Vagina (tissue), 2 donors: Measurements from ENCODE around the gene GGCT. TPM values are rescaled to one million over a fixed set of nuclear protein-coding genes. Genes with fewer than 3 reads are reported as not detected.

Experiments used
- DNase-seq, 2 donors: peaks; one replicate each; pipeline ENCODE4 v3.0.0-alpha.2; 2017; ENCODE audit errors: extremely low spot score in 2 of 2
- H3K27ac ChIP-seq: fragments of 200-600 bp; sonication (generic); one replicate; pipeline ENCODE4 v1.5.1; 2019
- H3K27me3 ChIP-seq: fragments of 200-600 bp; sonication (generic); one replicate; pipeline ENCODE4 v1.5.1; 2019
- H3K36me3 ChIP-seq, 2 donors: fragments of 200-600 bp; sonication (generic); one replicate each; pipeline ENCODE4 v1.5.1; 2017 to 2019
- H3K4me1 ChIP-seq: fragments of 200-600 bp; sonication (generic); one replicate; pipeline ENCODE4 v1.5.1; 2019
- H3K4me3 ChIP-seq, 2 donors: fragments of 200-600 bp; sonication (generic); 1 replicate in 1 of 2; 2 replicates in 1 of 2; pipeline ENCODE4 v1.5.1; 2016 to 2019
- H3K9me3 ChIP-seq: fragments of 200-600 bp; sonication (generic); one replicate; pipeline ENCODE4 v1.5.1; 2019
- CTCF ChIP-seq, 3 experiments: fragments of 450-650 bp in 2 of 3; fragments of 200-600 bp in 1 of 3; sonication (generic) in 1 of 3; IDR thresholded peaks; one replicate each; pipeline ENCODE4 v1.5.1; 2017 to 2019; ENCODE audit warnings: antibody characterized with exemption in 3 of 3, mild to moderate bottlenecking in 2 of 3, moderate library complexity in 2 of 3
- POLR2A ChIP-seq, 2 donors: fragments of 450-650 bp; IDR thresholded peaks; one replicate each; pipeline ENCODE4 v1.6.1; 2017; ENCODE audit warnings: antibody characterized with exemption in 2 of 2, mild to moderate bottlenecking in 2 of 2, moderate library complexity in 2 of 2
- POLR2AphosphoS5 ChIP-seq, 2 donors: sonication (generic); formaldehyde crosslinking; IDR thresholded peaks; one replicate each; pipeline ENCODE4 v1.9.0; 2017; ENCODE audit warnings: antibody characterized with exemption in 2 of 2, mild to moderate bottlenecking in 2 of 2, low read depth in 1 of 2; ENCODE audit not compliant: insufficient read depth in 1 of 2
- intact Hi-C: fragments of 100-400 bp; cut with DNase I; formaldehyde crosslinking; loops from one replicate; pipeline ENCODE4 v1.15.1; 2023
- total RNA-seq: library from RNA; depleted of rRNA; stranded (reverse); fragments of >200 nt; gene quantifications from one replicate; pipeline ENCODE4 v1.2.3, GENCODE V29; 2016

Gene GGCT
- total RNA-seq, 1 donor from 2014 or later = 21.6 TPM

GRCh38 chr7:30465046-30465810 is 39.4 kb downstream of the GGCT start:
- Histone ChIP-seq H3K9me3 (no peaks in the 10 kb centered on the region), H3K36me3 (no peaks in the 10 kb centered on the region), H3K27me3 (no peaks in the 10 kb centered on the region), H3K4me3 (no peak overlapping the region), H3K4me1 (peaks cover 34% of the 10 kb centered on the region), H3K27ac (no peak overlapping the region)
- intact Hi-C loops = no loop called here
- DNase-seq = peak in 1 of 2 donors; percentile 40
- TF ChIP-seq CTCF (IDR thresholded peaks at IDR 0.05) (no peak), POLR2A (IDR thresholded peaks at IDR 0.05) (no peak), POLR2AphosphoS5 (IDR thresholded peaks at IDR 0.05; ENCODE audit: insufficient read depth in 1 of 2, low read depth in 1 of 2) (no peak)

GRCh38 chr7:30464231-30464671 is 40.4 kb downstream of the GGCT start:
- Histone ChIP-seq H3K9me3 (no peaks in the 10 kb centered on the region), H3K4me1 (peaks cover 34% of the 10 kb centered on the region), H3K27me3 (no peaks in the 10 kb centered on the region), H3K4me3 (no peak overlapping the region), H3K36me3 (no peaks in the 10 kb centered on the region), H3K27ac (no peak overlapping the region)
- intact Hi-C loops = no loop called here
- no peak for TF ChIP-seq POLR2A (IDR thresholded peaks at IDR 0.05)
- TF ChIP-seq CTCF (IDR thresholded peaks at IDR 0.05) = no peak
- TF ChIP-seq POLR2AphosphoS5 (IDR thresholded peaks at IDR 0.05; ENCODE audit: insufficient read depth in 1 of 2, low read depth in 1 of 2) = no peak
- no peak for DNase-seq

GRCh38 chr7:30463405-30464145 is 41.1 kb downstream of the GGCT start:
- no peaks in the 10 kb centered on the region for H3K27me3 ChIP-seq
- peaks cover 30% of the 10 kb centered on the region for H3K4me1 ChIP-seq
- DNase-seq = no peak
- no peak overlapping the region for H3K27ac ChIP-seq
- no peaks in the 10 kb centered on the region for H3K36me3 ChIP-seq
- no peak overlapping the region for H3K4me3 ChIP-seq
- intact Hi-C loops = no loop called here
- TF ChIP-seq POLR2AphosphoS5 (IDR thresholded peaks at IDR 0.05; ENCODE audit: insufficient read depth in 1 of 2, low read depth in 1 of 2) (no peak), POLR2A (IDR thresholded peaks at IDR 0.05) (no peak), CTCF (IDR thresholded peaks at IDR 0.05) (no peak)
- no peaks in the 10 kb centered on the region for H3K9me3 ChIP-seq

GRCh38 chr7:30462179-30462578 is 42.5 kb downstream of the GGCT start:
- intact Hi-C loops = no loop called here
- Histone ChIP-seq H3K4me3 (no peak overlapping the region), H3K27ac (no peak overlapping the region), H3K4me1 (peaks cover 28% of the 10 kb centered on the region), H3K36me3 (peaks cover 0 to 1% of the 10 kb centered on the region in 2 donors), H3K27me3 (no peaks in the 10 kb centered on the region), H3K9me3 (no peaks in the 10 kb centered on the region)
- DNase-seq = no peak
- no peak for TF ChIP-seq CTCF (IDR thresholded peaks at IDR 0.05)
- no peak for TF ChIP-seq POLR2AphosphoS5 (IDR thresholded peaks at IDR 0.05; ENCODE audit: insufficient read depth in 1 of 2, low read depth in 1 of 2)
- no peak for TF ChIP-seq POLR2A (IDR thresholded peaks at IDR 0.05)

- TF ChIP-seq POLR2AphosphoS5 (IDR thresholded peaks at IDR 0.05; ENCODE audit: insufficient read depth in 1 of 2, low read depth in 1 of 2) (no peak), CTCF (IDR thresholded peaks at IDR 0.05) (no peak), POLR2A (IDR thresholded peaks at IDR 0.05) (no peak)
- Histone ChIP-seq H3K4me1 (peaks cover 17% of the 10 kb centered on the region), H3K27ac (peak overlapping the region; percentile 49), H3K9me3 (no peaks in the 10 kb centered on the region), H3K27me3 (no peaks in the 10 kb centered on the region), H3K36me3 (peaks cover 0 to 18% of the 10 kb centered on the region in 2 donors), H3K4me3 (no peak overlapping the region)
- intact Hi-C loops = no loop called here
- DNase-seq = no peak
These were observed 44.4 kb downstream of the GGCT start for GRCh38 chr7:30460246-30460633.
